GM12874 (cell line): ENCODE measurements around the gene ZNF207.

Experiments
- CTCF ChIP-seq: IDR thresholded peaks from 2 replicates; pipeline ENCODE4 v1.5.1; 2011; ENCODE audit warnings: low read depth, mild to moderate bottlenecking, control low read depth, low read length, moderate library complexity; ENCODE audit not compliant: insufficient read depth

ZNF207 gene

GRCh38 chr17:32350666-32351418 lies 885 bp downstream of the ZNF207 start:
- TF ChIP-seq CTCF, result no peak

- no peak for TF ChIP-seq CTCF
Observed at GRCh38 chr17:32355649-32356377, 5.9 kb downstream of the ZNF207 start.

- TF ChIP-seq CTCF, result no peak
Observed at GRCh38 chr17:32356378-32356743, 6.4 kb downstream of the ZNF207 start.

- no peak for TF ChIP-seq CTCF
Observed at GRCh38 chr17:32356750-32357149, 6.8 kb downstream of the ZNF207 start.

- TF ChIP-seq CTCF, result no peak
Observed at GRCh38 chr17:32357615-32358014, 7.7 kb downstream of the ZNF207 start.

GRCh38 chr17:32361270-32361669 lies 11.3 kb downstream of the ZNF207 start:
- TF ChIP-seq CTCF, result no peak

- TF ChIP-seq CTCF, result no peak
Observed at GRCh38 chr17:32370426-32370825, 20.5 kb downstream of the ZNF207 start.
